ENCODE data around the gene UBQLN4.

- TF ChIP-seq CTCF (IDR thresholded peaks at IDR 0.05): no peak
- no peak for TF ChIP-seq POLR2A (IDR thresholded peaks at IDR 0.05)
These were observed 45.2 kb upstream of the UBQLN4 start for GRCh38 chr1:156098784-156099183.
